WERI-Rb-1 (cell line): ENCODE results near the gene NOL9.

ENCODE experiments used
- DNase-seq: peaks from one replicate; pipeline ENCODE4 v3.0.0-alpha.2; 2020
- H3K27ac ChIP-seq: fragments of 250-450 bp; sonication (Bioruptor Pico); 2 replicates; pipeline ENCODE4 v1.5.1; 2020; ENCODE audit warnings: mild to moderate bottlenecking, moderate library complexity
- H3K27me3 ChIP-seq: fragments of 250-450 bp; sonication (Bioruptor Pico); 2 replicates; pipeline ENCODE4 v1.5.1; 2021; ENCODE audit warnings: mild to moderate bottlenecking, low read depth, moderate library complexity; ENCODE audit not compliant: insufficient read depth, severe bottlenecking
- H3K36me3 ChIP-seq: fragments of 250-450 bp; sonication (Bioruptor Pico); 2 replicates; pipeline ENCODE4 v1.5.1; 2020; ENCODE audit warnings: mild to moderate bottlenecking, moderate library complexity
- H3K4me3 ChIP-seq: 2 replicates; pipeline ENCODE4 v1.5.1; 2011; ENCODE audit warnings: low read depth, mild to moderate bottlenecking, control low read depth, low read length
- H3K9me3 ChIP-seq: fragments of 250-450 bp; sonication (Bioruptor Pico); 2 replicates; pipeline ENCODE4 v1.5.1; 2021; ENCODE audit warnings: mild to moderate bottlenecking, moderate library complexity; ENCODE audit not compliant: severe bottlenecking
- TF ChIP-seq, protein P1 (sequence below): IDR thresholded peaks from 2 replicates; pipeline ENCODE4 v1.5.1; 2011; ENCODE audit warnings: low read depth, mild to moderate bottlenecking, control low read depth, inconsistent platforms, low read length

NOL9 gene

GRCh38 chr1:6501279-6501813 is 53.0 kb downstream of the NOL9 start:
- Histone ChIP-seq H3K9me3 (no peaks in the 10 kb centered on the region), H3K36me3 (no peaks in the 10 kb centered on the region), H3K27me3 (no peaks in the 10 kb centered on the region), H3K4me3 (no peak overlapping the region), H3K27ac (no peak overlapping the region)
- TF ChIP-seq, protein P1, sequence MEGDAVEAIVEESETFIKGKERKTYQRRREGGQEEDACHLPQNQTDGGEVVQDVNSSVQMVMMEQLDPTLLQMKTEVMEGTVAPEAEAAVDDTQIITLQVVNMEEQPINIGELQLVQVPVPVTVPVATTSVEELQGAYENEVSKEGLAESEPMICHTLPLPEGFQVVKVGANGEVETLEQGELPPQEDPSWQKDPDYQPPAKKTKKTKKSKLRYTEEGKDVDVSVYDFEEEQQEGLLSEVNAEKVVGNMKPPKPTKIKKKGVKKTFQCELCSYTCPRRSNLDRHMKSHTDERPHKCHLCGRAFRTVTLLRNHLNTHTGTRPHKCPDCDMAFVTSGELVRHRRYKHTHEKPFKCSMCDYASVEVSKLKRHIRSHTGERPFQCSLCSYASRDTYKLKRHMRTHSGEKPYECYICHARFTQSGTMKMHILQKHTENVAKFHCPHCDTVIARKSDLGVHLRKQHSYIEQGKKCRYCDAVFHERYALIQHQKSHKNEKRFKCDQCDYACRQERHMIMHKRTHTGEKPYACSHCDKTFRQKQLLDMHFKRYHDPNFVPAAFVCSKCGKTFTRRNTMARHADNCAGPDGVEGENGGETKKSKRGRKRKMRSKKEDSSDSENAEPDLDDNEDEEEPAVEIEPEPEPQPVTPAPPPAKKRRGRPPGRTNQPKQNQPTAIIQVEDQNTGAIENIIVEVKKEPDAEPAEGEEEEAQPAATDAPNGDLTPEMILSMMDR: no peak
- no peak for DNase-seq

DNA sequence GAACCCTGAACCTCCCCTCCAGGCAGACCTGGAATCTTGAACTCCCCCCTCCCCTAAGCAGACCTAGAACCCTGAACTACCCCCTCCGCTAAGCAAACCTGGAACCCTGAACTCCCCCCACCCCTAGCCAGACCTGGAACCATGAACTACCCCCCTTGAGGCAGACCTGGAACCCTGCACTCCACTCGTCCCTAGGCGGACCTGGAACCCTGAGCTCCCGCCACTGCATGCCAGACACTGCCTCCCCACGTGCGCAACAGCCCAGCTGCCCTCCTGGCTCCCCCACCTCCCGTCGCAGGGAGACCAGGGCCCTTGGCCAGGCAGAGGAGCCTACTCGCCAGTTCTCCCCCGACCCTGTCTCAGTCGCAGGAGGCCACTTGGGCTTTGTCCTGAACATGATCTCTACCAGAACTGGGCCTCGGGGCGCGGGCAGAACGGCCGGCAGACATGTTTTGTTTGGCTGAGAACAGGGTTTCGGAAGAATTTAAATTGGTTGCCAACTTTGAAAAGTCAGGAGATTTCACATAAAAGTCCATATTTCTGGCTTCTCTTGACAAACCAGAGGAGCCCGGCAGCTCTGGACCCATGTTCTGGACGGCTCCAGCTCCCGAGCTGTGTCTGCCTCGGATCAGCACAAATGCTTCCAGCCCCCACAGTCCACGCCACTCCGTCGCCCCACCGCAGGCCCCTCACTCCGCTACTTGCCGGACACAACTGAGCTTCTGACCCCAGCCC is 53.6 kb downstream of the NOL9 start:
- Histone ChIP-seq H3K9me3 (no peaks in the 10 kb centered on the region), H3K27me3 (no peaks in the 10 kb centered on the region), H3K36me3 (no peaks in the 10 kb centered on the region), H3K4me3 (no peak overlapping the region), H3K27ac (no peak overlapping the region)
- TF ChIP-seq, protein P1: no peak
- DNase-seq: no peak

DNA sequence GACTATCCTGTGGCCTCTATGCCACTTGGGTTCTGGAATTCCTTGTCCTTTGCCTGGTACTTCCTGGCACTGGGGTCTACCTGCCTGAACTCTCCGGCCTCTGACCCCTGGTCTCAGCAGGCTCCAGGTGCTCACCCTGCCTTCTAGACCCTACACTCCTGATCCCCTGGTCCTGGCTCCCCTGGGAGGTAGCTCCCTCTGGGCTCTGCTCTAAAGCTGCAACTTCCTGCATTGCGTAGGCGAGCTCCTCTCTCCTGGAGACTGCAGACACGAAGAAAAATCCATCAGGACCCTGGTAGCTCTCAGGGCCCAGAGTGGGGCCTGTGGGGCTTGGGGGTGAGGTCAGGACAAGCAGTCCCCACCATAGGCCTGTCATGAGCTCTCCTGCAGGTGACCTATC is 55.0 kb downstream of the NOL9 start:
- Histone ChIP-seq H3K9me3 (no peaks in the 10 kb centered on the region), H3K27me3 (no peaks in the 10 kb centered on the region), H3K36me3 (no peaks in the 10 kb centered on the region), H3K27ac (no peak overlapping the region), H3K4me3 (no peak overlapping the region)
- DNase-seq: no peak
- TF ChIP-seq, protein P1: no peak

GRCh38 chr1:6498576-6499111 is 55.7 kb downstream of the NOL9 start:
- Histone ChIP-seq H3K9me3 (no peaks in the 10 kb centered on the region), H3K27me3 (no peaks in the 10 kb centered on the region), H3K36me3 (no peaks in the 10 kb centered on the region), H3K4me3 (no peak overlapping the region), H3K27ac (0 out of 2 replicates have a peak overlapping the region, but pooled peaks have one; percentile 8)
- TF ChIP-seq, protein P1: no peak
- DNase-seq: no peak

DNA sequence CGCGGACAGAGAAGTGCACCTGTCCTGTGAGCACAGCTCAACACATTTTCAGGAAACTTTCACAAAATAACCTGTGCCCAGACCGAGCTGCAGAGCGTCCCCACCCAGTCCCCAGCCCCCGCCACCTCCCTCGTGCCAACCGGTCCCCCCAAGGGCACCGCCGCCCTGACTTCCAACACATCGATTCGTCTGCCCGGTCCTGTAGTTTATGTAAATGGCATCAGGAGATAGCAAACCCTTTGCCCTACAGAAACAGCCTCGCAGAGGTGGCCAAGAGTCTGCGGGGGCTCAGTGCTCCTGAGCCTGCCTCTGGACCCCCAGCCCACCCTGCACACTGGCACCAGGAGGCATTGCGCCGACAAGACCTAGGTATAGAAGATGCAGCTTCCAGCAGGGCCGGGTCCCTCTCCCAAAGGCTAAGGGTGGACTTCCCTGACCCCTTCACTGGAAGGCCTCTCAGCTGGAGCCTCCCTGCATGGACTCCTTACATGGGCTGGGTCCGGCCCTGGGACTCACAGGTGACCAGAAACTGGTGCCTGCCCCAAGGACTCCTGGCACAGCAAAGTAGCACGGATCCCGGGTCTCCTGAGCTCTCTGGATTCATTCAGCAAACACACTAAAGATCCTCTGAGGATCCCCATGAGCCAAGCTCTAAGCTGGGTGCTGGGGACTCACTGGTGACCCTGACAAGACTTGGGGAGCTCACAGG is 56.3 kb downstream of the NOL9 start:
- H3K4me3 ChIP-seq: peak overlapping the region; percentile 55
- no peaks in the 10 kb centered on the region for H3K27me3 ChIP-seq
- TF ChIP-seq, protein P1: no peak
- DNase-seq: no peak
- no peak overlapping the region for H3K27ac ChIP-seq
- H3K9me3 ChIP-seq: no peaks in the 10 kb centered on the region
- H3K36me3 ChIP-seq: no peaks in the 10 kb centered on the region
